ENCODE data around the gene GPX5. TPM values are rescaled to one million over a fixed set of nuclear protein-coding genes. Genes with fewer than 3 reads are reported as not detected.
"Not testable (repeated sequence)": the region's sequence is repeated elsewhere in the genome, so short reads cannot be mapped to it uniquely, and the experiment has no call there.

The GPX5 gene
- total RNA-seq, 1 donor from 2014 or later, result not detected

- Mint-ChIP-seq H3K36me3 (ENCODE audit: low read depth) (no peaks in the 10 kb centered on the region), H3K4me1 (ENCODE audit: low read depth) (peaks cover 21% of the 10 kb centered on the region), H3K27me3 (ENCODE audit: low read depth) (peaks cover 14% of the 10 kb centered on the region), H3K4me3 (ENCODE audit: unreplicated experiment) (peak overlapping the region; percentile 44), H3K27ac (ENCODE audit: unreplicated experiment) (no peak overlapping the region), H3K9me3 (ENCODE audit: low read depth) (peaks cover 10% of the 10 kb centered on the region)
- TF ChIP-seq CTCF (IDR thresholded peaks at IDR 0.05), result peak; percentile 73
- no peak for DNase-seq (ENCODE audit: low spot score)
Measured at GRCh38 chr6:28542440-28543296, 17.0 kb downstream of the GPX5 start.

GRCh38 chr6:28543651-28544610 is 18.2 kb downstream of the GPX5 start:
- H3K27ac Mint-ChIP-seq (ENCODE audit: unreplicated experiment), result peak overlapping the region; percentile 2

GRCh38 chr6:28545955-28546354 is 20.3 kb downstream of the GPX5 start:
- Mint-ChIP-seq H3K9me3 (ENCODE audit: low read depth) (peaks cover 4% of the 10 kb centered on the region), H3K4me1 (ENCODE audit: low read depth) (peaks cover 21% of the 10 kb centered on the region), H3K36me3 (ENCODE audit: low read depth) (no peaks in the 10 kb centered on the region), H3K27me3 (ENCODE audit: low read depth) (peaks cover 23% of the 10 kb centered on the region), H3K4me3 (ENCODE audit: unreplicated experiment) (no peak overlapping the region), H3K27ac (ENCODE audit: unreplicated experiment) (no peak overlapping the region)
- TF ChIP-seq CTCF (IDR thresholded peaks at IDR 0.05), result no peak
- DNase-seq (ENCODE audit: low spot score), result no peak

More at GRCh38 chr6:28543651-28544610, 18.2 kb downstream of the GPX5 start:
- Mint-ChIP-seq H3K36me3 (ENCODE audit: low read depth) (no peaks in the 10 kb centered on the region), H3K9me3 (ENCODE audit: low read depth) (peaks cover 10% of the 10 kb centered on the region), H3K27me3 (ENCODE audit: low read depth) (peaks cover 17% of the 10 kb centered on the region), H3K4me1 (ENCODE audit: low read depth) (peaks cover 21% of the 10 kb centered on the region), H3K4me3 (ENCODE audit: unreplicated experiment) (peak overlapping the region; percentile 59)
- TF ChIP-seq CTCF (IDR thresholded peaks at IDR 0.05), result no peak
- DNase-seq (ENCODE audit: low spot score), result no peak

- H3K4me1 Mint-ChIP-seq (ENCODE audit: low read depth), result peaks cover 21% of the 10 kb centered on the region
- not testable (repeated sequence) for H3K4me3 Mint-ChIP-seq (ENCODE audit: unreplicated experiment); H3K9me3 Mint-ChIP-seq (ENCODE audit: low read depth); H3K27ac Mint-ChIP-seq (ENCODE audit: unreplicated experiment); DNase-seq (ENCODE audit: low spot score); H3K36me3 Mint-ChIP-seq (ENCODE audit: low read depth)
- peaks cover 30% of the 10 kb centered on the region for H3K27me3 Mint-ChIP-seq (ENCODE audit: low read depth)
Measured at GRCh38 chr6:28547003-28547402, 21.3 kb downstream of the GPX5 start.

- no peak for TF ChIP-seq CTCF (IDR thresholded peaks at IDR 0.05)
- no peak overlapping the region for H3K27ac Mint-ChIP-seq (ENCODE audit: unreplicated experiment)
- no peaks in the 10 kb centered on the region for H3K9me3 Mint-ChIP-seq (ENCODE audit: low read depth)
- DNase-seq (ENCODE audit: low spot score), result no peak
- peaks cover 45% of the 10 kb centered on the region for H3K27me3 Mint-ChIP-seq (ENCODE audit: low read depth)
- H3K36me3 Mint-ChIP-seq (ENCODE audit: low read depth), result no peaks in the 10 kb centered on the region
- no peaks in the 10 kb centered on the region for H3K4me1 Mint-ChIP-seq (ENCODE audit: low read depth)
- H3K4me3 Mint-ChIP-seq (ENCODE audit: unreplicated experiment), result no peak overlapping the region
Measured at GRCh38 chr6:28551891-28552666, 26.4 kb downstream of the GPX5 start.

All from chondrocyte (in vitro differentiated cells).